T-helper 9 cell (primary cell): ENCODE results near the gene ENG.
"Not testable (repeated sequence)": the region's sequence is repeated elsewhere in the genome, so short reads cannot be mapped to it uniquely, and the experiment has no call there.

Source experiments
- DNase-seq: peaks from one replicate; pipeline ENCODE4 v3.0.0-alpha.2; 2020

Gene ENG

GRCh38 chr9:127878001-127878651, 23.7 kb upstream of the ENG start:
- DNase-seq: no peak

DNA sequence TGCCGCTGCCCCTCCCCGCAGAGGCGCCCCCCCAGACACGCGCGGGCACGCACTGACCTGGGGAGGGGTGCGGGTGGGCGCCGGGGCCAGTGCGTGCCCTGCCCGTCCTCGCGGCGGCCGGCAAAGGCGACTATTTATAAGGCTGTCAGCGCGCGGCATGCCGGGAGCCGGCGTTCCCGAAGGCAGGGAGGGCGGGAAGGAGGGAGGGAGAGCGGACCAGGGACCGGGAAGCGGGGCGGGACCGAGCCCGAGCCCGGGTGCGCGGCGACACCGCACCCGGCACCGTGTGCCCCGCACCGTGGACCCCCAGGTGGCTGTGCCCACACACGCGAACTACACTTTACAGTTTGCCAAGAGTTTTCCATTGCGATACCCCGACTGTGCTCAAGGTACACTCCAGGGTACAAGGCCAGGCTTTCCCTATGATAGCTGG, 23.1 kb upstream of the ENG start, which contains the start of gene AK1:
Gene AK1, minus strand, starts transcription at position 110 of the 433 bp plus-strand sequence. CDS start 3,058 bp downstream, outside the sequence.
- DNase-seq: no peak

- DNase-seq: no peak
Measured at GRCh38 chr9:127876764-127877562, 22.5 kb upstream of the ENG start.

DNA sequence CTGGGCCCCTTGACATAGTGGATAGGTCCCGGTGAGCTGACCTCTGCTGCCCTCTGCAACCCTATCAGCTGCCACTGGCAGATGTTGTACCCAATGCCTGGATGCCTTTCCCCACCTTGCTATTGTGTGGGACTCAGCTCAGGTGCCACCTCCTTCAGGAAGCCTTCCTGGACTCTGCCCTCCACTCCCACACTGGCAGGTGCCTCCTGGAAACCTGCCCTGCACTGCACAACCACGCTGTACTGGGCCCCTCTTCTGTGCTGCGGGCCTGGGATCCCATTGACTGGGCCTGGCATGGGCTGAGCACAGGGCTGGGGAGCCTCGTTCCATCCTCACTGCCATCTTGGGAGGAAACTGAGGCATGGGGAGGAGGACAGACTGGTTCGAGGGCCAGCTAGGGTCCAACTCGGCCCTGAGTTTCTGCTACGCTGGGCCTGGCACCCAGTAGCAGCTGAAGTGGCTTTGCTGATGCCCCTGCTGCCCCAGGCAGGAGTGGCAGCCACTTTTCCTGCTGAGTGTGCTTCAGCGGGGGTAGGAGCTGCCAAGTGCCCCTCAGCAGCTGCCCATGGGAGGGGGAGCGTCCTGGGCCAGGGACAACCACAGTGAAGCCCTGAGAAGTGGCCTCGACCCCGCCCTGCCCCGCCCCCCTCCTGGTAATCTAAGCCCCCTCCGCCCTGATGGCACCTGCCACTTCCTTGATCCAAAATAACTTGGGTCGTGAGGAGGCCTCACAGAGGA, 21.7 kb upstream of the ENG start:
- no peak for DNase-seq

- no peak for DNase-seq
Measured at GRCh38 chr9:127875306-127875966, 21.0 kb upstream of the ENG start.

DNA sequence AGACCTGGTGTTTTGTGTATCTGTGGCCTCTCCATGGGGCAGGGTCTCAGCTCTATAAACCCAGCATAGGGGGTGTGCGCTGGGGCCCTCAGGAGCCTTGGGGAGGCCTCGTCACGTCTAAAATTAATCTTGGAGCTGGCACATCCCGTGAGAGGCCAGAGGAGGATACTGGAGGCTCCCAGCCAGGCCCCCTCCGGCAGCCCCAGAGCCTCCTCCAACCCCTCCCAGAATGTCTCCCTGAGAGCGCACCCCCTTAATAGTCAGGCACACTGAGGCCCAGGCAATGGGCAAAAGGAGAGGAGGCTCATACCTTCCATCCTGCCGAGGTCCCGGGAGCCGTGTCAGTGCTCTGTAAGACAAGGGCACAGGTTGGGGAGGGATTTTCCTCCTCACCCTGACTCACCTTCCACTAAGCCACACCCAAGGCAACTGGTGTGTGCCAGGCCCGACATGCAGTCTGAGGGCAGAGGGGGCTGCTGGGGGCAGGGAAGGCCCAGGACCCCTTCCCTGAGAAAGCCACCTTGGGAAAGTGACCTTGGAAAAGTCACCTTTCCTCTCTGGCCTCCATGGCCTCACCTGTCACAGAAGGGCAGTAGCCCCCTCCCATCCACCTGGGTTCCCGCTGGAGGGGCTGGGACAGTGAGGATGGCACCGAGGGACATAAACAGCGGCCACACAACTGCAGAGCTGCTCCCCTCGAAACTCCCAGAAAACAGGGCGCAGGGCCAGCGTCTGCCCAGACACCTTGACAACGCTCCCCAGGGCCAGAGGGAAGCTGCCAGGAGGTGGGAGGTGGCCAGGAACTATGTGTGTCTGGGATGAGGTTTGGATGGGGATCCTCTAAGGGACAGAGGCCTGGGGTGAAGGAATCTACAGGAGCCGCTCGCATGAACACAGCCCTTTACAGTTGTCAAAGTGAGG, 20.1 kb upstream of the ENG start:
- DNase-seq: no peak

- no peak for DNase-seq
Measured at GRCh38 chr9:127873886-127874285, 19.4 kb upstream of the ENG start.

- no peak for DNase-seq
Measured at GRCh38 chr9:127873223-127873691, 18.8 kb upstream of the ENG start.

- no peak for DNase-seq
Measured at GRCh38 chr9:127872369-127873222, 18.1 kb upstream of the ENG start.

- DNase-seq: no peak
Measured at GRCh38 chr9:127871531-127871930, 17.1 kb upstream of the ENG start.

GRCh38 chr9:127870887-127871286, 16.4 kb upstream of the ENG start:
- no peak for DNase-seq

DNA sequence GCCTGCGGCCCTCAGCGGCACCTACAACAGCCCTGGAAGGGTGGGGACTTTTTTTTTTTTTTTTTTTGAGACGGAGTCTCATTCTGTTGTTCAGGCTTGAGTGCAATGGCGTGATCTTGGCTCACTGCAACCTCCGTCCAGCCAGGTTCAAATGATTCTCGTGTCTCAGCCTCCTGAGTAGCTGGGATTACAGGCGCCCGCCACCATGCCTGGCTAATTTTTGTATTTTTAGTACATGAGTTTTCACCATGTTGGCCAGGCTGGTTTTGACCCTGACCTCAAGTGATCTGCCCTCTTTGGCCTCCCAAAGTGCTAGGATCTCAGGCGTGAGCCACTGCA, 15.7 kb upstream of the ENG start:
- not testable (repeated sequence) for DNase-seq

- DNase-seq: peak; percentile 80
Measured at GRCh38 chr9:127869310-127870152, 15.1 kb upstream of the ENG start.

DNA sequence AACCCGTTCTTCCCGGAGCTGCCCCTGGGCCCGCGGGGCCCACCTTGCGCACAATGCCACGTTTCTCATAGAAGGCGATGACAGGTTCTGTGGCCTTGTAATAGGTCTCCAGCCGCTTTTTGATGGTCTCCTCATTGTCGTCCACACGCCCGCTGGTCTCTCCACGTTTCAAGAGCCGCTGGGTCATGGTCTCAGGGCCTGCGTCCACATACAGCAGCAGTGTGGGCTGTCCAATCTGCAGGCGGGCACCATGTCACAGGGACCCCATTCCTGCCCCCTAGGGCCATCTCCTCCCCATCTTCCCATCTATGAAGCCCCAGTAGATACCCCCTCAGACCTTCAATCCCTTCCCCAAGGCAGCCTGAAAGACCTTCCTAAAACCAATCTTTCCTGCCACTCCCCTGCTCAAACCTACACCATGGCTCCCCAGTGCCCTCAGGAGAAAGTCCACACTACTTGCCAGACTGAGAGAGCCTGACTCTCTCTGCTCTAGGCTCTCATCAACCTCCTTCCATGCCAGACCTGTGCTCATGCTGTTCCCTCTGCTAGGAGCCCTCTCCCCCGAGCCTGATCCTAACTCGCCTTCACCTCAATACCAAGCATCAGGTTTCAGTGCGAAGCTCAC, 13.9 kb upstream of the ENG start:
- no peak for DNase-seq

DNA sequence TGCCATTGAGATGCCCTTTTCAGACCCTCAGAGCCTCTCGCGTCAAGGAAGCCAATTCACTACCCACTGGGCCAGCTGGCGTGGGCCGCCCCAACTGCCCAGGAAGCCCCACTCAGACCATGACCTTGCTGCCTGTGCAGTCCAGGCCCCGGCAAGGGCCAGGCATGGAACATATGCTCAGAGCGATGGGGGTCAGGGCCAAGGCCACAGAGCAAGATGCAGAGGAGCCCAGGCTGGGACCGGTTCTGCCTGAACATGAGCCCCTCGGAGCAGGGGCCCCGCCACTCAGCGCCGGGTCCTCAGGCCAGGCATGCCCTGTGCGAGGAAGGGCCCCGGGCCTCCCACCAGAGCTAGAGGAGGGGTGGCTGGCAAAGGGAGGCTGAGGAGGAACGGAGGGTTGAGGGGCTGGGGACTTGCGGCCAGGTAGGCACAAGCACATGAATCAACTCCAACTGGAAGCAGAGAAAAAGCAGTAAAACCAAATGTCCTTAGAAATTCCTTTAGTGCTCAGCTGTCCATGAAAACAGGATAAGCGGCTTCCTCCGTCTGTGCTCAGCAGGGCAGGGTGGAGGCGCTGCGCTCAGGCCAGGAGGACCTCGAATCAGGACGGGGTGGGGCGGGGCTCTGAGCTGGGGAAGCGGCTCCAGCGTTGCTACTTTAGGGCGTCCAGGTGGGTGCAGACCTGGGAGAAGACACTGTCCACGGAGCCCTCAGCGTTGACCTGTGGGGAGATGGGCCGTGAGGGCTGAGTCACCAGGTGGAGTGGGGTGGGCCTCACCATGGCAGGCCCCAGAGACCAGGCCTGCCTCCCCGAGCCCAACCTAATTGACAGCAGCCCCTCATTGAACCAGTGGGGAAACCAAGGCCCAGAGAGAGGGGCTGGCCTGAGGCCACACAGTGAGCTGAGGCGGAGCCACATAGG, 13.2 kb upstream of the ENG start:
- no peak for DNase-seq

GRCh38 chr9:127866535-127866934, 12.1 kb upstream of the ENG start:
- DNase-seq: no peak

GRCh38 chr9:127865645-127866464, 11.4 kb upstream of the ENG start:
- no peak for DNase-seq
